DOHH2 (cell line): ENCODE results near the gene TSPAN14.

Experiments used
- H3F3A ChIP-seq: fragments of 200-600 bp; sonication (generic), shearing (Covaris generic); 2 replicates; pipeline ENCODE4 v1.6.0; 2016; ENCODE audit warnings: antibody characterized with exemption, mild to moderate bottlenecking; ENCODE audit not compliant: control insufficient read depth, insufficient read depth
- H3K27ac ChIP-seq: fragments of 200-600 bp; sonication (generic); 2 replicates; pipeline ENCODE4 v1.5.1; 2014; ENCODE audit warnings: low read depth, mild to moderate bottlenecking, low read length, moderate library complexity
- H3K27me3 ChIP-seq: fragments of 200-600 bp; sonication (generic); 2 replicates; pipeline ENCODE4 v1.6.1; 2014; ENCODE audit warnings: mild to moderate bottlenecking, low read length, mixed read lengths; ENCODE audit not compliant: control insufficient read depth
- H3K36me3 ChIP-seq: fragments of 200-600 bp; sonication (generic); 2 replicates; pipeline ENCODE4 v1.6.1; 2014; ENCODE audit warnings: mild to moderate bottlenecking, low read length, moderate library complexity, mixed read lengths; ENCODE audit not compliant: control insufficient read depth
- H3K4me1 ChIP-seq: fragments of 200-600 bp; sonication (generic); 2 replicates; pipeline ENCODE4 v1.6.1; 2014; ENCODE audit warnings: mild to moderate bottlenecking, low read length, mixed read lengths; ENCODE audit not compliant: control insufficient read depth
- H3K4me2 ChIP-seq: fragments of 200-600 bp; sonication (generic); 2 replicates; pipeline ENCODE4 v1.6.0; 2014; ENCODE audit warnings: mild to moderate bottlenecking, low read length, moderate library complexity
- H3K4me3 ChIP-seq: fragments of 200-600 bp; sonication (generic); 2 replicates; pipeline ENCODE4 v1.5.1; 2014; ENCODE audit warnings: mild to moderate bottlenecking, low read length, mixed read lengths
- H3K79me2 ChIP-seq: fragments of 200-600 bp; sonication (generic); 2 replicates; pipeline ENCODE4 v1.6.1; 2014; ENCODE audit warnings: mild to moderate bottlenecking, low read length, mixed read lengths; ENCODE audit not compliant: control insufficient read depth
- H3K9me2 ChIP-seq: fragments of 200-600 bp; sonication (generic); replicated peaks from 2 replicates; pipeline ENCODE4 v1.6.1; 2014; ENCODE audit warnings: mild to moderate bottlenecking, low read length, mixed read lengths; ENCODE audit not compliant: control insufficient read depth
- H3K9me3 ChIP-seq: fragments of 200-600 bp; sonication (generic); 2 replicates; pipeline ENCODE4 v1.6.1; 2014; ENCODE audit warnings: antibody characterized with exemption, low read length, mixed read lengths; ENCODE audit not compliant: control insufficient read depth, insufficient read depth
- H4K20me1 ChIP-seq: fragments of 200-600 bp; sonication (generic); 2 replicates; pipeline ENCODE4 v1.6.0; 2014; ENCODE audit warnings: low read depth, mild to moderate bottlenecking, antibody characterized with exemption, low read length, moderate library complexity; ENCODE audit not compliant: control insufficient read depth, insufficient read depth
- EZH2phosphoT487 ChIP-seq: fragments of 200-600 bp; sonication (generic); IDR thresholded peaks from 2 replicates; pipeline ENCODE4 v1.6.1; 2017; ENCODE audit warnings: borderline replicate concordance, mild to moderate bottlenecking, antibody characterized with exemption, low read length, moderate library complexity, mixed read lengths
- TF ChIP-seq, protein P1 (sequence below): fragments of 200-600 bp; sonication (generic); IDR thresholded peaks from one replicate; pipeline ENCODE4 v1.5.1; 2014; ENCODE audit warnings: antibody characterized with exemption, mild to moderate bottlenecking, low read depth, low read length; ENCODE audit not compliant: poor library complexity, severe bottlenecking

TSPAN14 gene

GRCh38 chr10:80509108-80509402 lies 54.9 kb downstream of the TSPAN14 start:
- Histone ChIP-seq H3K4me1 (peaks cover 2% of the 10 kb centered on the region; the same call in 1 of the 2 replicates), H3K4me2 (no peak overlapping the region), H3F3A (no peaks in the 10 kb centered on the region), H3K4me3 (no peak overlapping the region), H4K20me1 (peaks cover 2% of the 10 kb centered on the region; the same call in 1 of the 2 replicates), H3K27ac (no peak overlapping the region), H3K27me3 (no peaks in the 10 kb centered on the region), H3K36me3 (peaks cover 12% of the 10 kb centered on the region; the same call in 1 of the 2 replicates), H3K9me3 (no peaks in the 10 kb centered on the region), H3K79me2 (no peaks in the 10 kb centered on the region), H3K9me2 (no peaks in the 10 kb centered on the region)
- TF ChIP-seq, protein P1, sequence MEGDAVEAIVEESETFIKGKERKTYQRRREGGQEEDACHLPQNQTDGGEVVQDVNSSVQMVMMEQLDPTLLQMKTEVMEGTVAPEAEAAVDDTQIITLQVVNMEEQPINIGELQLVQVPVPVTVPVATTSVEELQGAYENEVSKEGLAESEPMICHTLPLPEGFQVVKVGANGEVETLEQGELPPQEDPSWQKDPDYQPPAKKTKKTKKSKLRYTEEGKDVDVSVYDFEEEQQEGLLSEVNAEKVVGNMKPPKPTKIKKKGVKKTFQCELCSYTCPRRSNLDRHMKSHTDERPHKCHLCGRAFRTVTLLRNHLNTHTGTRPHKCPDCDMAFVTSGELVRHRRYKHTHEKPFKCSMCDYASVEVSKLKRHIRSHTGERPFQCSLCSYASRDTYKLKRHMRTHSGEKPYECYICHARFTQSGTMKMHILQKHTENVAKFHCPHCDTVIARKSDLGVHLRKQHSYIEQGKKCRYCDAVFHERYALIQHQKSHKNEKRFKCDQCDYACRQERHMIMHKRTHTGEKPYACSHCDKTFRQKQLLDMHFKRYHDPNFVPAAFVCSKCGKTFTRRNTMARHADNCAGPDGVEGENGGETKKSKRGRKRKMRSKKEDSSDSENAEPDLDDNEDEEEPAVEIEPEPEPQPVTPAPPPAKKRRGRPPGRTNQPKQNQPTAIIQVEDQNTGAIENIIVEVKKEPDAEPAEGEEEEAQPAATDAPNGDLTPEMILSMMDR = no peak
- no peak for TF ChIP-seq EZH2phosphoT487

DNA sequence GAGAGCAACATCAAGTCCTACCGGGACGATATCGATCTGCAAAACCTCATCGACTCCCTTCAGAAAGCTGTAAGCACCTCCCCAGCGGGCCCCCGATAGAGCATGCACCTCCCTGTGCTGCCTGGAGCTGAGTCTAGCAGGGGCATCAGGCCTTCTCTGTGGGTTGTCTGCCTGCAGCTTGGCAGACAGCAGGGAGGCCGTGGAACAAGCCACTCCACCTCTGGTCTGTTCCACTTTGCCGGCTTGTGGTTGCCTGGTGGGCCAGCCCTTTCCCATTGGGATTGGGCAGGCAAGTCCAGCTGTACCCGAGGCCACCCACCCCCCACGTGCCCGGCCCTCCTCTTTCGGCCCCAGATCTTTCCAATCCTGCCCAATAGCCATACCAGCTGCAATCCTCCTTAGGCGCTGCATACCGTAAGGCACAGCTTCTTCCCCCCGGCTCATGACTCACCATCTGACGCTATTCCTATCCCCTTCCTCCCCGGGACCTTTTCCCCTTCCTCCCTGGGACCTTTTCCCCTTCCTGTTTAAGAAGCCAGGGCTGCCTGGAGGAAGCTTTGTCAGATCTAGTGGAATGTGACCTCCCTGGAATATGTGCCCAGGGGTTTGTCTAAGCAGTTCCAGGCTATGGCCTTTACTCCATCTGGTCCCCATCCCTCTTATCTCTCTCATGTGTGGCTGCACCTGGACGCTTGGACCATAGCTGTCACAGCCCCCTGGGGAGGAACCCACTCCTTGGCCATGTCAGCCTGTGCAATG lies 55.5 kb downstream of the TSPAN14 start:
- Histone ChIP-seq H3K27me3 (no peaks in the 10 kb centered on the region), H3K36me3 (peaks cover 14% of the 10 kb centered on the region; the same call in 1 of the 2 replicates), H3K27ac (no peak overlapping the region), H3K4me3 (no peak overlapping the region), H3K4me1 (no peaks in the 10 kb centered on the region), H3K9me2 (no peaks in the 10 kb centered on the region), H3K4me2 (no peak overlapping the region), H4K20me1 (peaks cover 2% of the 10 kb centered on the region; the same call in 1 of the 2 replicates), H3K79me2 (no peaks in the 10 kb centered on the region), H3F3A (no peaks in the 10 kb centered on the region), H3K9me3 (no peaks in the 10 kb centered on the region)
- no peak for TF ChIP-seq EZH2phosphoT487
- TF ChIP-seq, protein P1 = no peak

DNA sequence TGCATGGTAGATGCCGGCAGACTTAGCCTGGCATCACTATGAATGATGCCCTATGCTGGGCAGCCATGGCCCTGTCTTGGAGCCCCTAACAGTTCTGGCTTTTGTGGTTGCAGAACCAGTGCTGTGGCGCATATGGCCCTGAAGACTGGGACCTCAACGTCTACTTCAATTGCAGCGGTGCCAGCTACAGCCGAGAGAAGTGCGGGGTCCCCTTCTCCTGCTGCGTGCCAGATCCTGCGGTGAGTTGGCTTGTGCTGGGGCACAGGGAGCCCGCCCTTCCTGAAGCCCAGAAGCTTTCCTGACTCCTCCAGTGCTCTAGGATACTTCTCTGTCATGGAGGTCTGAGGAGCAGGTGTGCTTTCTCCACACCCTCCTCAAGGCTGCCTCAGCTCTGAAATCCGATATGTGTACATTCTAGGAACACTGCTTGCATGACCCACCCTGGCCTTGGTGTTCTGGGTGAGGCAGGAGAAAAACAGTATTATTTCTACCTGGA lies 58.0 kb downstream of the TSPAN14 start:
- no peak overlapping the region for H3K4me3 ChIP-seq
- no peaks in the 10 kb centered on the region for H3K9me2 ChIP-seq
- H3K36me3 ChIP-seq = peaks cover 14% of the 10 kb centered on the region; the same call in 1 of the 2 replicates
- no peaks in the 10 kb centered on the region for H3K79me2 ChIP-seq
- no peaks in the 10 kb centered on the region for H3F3A ChIP-seq
- H3K4me2 ChIP-seq = no peak overlapping the region
- H4K20me1 ChIP-seq = no peaks in the 10 kb centered on the region
- TF ChIP-seq, protein P1 = no peak
- TF ChIP-seq EZH2phosphoT487 = no peak
- no peak overlapping the region for H3K27ac ChIP-seq
- no peaks in the 10 kb centered on the region for H3K27me3 ChIP-seq
- no peaks in the 10 kb centered on the region for H3K4me1 ChIP-seq
- H3K9me3 ChIP-seq = no peaks in the 10 kb centered on the region
